ENCODE results near the gene AOAH.
A peak's percentile ranks its signal among the peaks of the same experiment; 100 is the strongest.
"Not testable (repeated sequence)": the region's sequence is repeated elsewhere in the genome, so short reads cannot be mapped to it uniquely, and the experiment has no call there.

AOAH gene

DNA sequence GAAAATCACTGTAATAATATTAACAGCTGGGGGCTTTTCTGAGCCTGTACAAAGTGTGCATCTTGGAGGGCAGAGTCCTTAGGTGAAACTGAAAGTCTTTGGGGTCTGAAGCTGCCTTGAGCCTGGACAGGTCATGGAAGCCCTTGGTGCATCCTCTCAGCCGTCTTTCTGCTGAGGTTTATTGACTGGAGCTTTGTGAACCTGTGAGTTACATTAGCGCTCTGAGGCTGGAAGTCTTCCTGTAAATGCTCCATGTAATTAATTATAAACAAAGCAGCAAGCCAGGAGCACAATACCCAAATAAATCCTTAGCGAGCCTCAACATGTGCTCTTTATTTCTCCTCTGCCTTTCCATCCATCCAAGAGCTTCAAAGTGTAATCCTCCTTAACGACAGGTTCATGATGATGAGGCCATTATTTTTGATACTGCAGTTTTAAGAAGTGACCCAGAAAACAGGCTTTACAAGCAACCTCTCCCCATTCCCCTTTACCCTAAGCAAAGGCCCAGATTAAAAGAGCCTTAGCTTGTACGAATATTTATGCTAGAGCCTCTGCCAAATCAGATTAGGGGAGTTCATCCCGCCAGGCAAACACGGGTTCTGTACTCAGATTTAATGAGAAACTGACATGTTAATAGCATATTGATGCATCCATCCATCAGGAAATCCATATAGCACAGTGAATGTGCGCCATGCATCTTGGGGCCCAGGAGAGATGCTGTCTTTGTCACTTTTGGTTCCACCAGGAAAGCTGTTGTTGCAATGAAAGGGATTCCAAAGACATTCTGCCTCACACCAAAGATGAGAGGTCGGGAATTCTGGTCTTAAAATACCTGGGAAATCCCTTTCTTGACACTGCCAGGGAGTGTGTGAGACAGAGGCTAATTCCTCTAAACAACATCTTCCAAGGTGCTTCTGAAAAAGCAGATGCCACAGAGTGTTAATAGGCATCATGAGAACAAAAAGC lies 216.5 kb downstream of the AOAH start:
- no peak for DNase-seq (ENCODE audit: low read depth in 2 of 2)

DNA sequence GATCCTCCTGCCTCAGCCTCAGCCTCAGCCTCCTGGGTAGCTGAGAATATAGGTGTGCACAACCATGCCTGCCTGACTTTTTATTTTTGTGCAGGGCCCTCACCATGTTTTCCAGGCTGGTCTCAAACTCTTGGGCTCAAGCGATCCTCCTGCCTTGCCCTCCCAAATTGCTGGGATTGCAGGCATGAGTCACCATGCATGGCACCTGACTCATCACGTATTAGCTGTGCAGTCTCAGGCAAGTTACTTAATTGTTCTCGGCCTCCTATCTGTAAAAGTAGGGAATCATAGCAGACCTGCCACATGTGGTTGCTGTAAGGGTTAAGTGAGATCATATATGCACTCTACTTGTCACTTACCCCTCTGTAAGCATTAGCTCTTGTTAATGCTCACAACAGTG lies 217.5 kb downstream of the AOAH start:
- DNase-seq (ENCODE audit: low read depth in 2 of 2), result no peak

DNA sequence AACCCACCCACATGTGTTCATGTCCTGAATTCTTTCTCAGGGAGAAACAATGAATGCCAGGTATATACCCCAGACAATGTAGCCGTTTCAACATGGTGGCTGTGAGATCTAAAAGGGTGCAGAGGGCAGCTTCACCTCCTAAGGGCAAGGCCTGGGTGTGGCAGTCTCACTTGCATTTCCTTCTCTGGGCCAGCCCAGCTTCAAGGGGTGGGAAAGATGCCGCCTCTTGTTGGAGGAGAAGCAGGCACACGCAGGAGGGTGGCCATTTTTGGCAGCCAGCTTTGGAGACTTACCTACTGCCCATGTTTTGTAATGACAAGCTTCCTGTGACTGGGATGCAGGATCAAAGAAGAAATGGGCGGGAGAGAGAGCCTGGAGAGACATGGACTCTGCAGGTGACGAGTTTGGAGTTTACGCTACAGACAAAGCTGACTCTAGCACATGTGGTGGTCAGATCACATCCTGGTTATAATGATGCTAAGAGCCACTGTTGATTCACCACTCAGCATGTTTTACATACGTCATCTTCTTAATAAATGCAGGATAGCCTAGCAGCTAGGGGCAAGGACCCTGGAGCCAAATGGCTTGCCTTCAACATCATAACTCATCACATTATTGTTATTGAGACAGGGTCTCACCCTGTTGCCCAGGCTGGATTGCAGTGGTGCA lies 218.0 kb downstream of the AOAH start:
- DNase-seq (ENCODE audit: low read depth in 2 of 2), result no peak

GRCh38 chr7:36504617-36505016 lies 219.7 kb downstream of the AOAH start:
- not testable (repeated sequence) for DNase-seq (ENCODE audit: low read depth in 2 of 2)

GRCh38 chr7:36504216-36504615 lies 220.1 kb downstream of the AOAH start:
- not testable (repeated sequence) for DNase-seq (ENCODE audit: low read depth in 2 of 2)

DNA sequence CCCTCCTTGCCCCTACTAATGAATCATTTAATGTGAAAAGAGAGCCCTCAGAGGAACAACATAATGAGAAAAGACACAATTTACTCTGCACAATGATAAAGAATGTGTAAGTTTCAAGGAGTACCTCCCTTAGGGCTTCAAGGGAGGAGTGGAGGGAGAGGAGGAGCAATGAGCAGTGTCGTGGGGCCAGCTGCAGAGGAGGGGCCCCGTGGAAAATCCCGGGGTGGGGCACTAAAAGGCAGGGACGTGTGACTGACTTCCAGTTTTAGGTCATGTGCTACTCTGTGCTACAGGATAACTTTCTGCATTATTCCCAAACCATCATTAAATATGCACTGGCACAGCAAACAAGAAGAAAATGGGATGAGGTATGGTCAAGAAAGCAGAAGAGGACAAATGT lies 226.5 kb downstream of the AOAH start:
- no peak for DNase-seq (ENCODE audit: low read depth in 2 of 2)

- not testable (repeated sequence) for DNase-seq (ENCODE audit: low read depth in 2 of 2)
These were observed 227.1 kb downstream of the AOAH start for GRCh38 chr7:36497176-36497575.

GRCh38 chr7:36496576-36496975 lies 227.7 kb downstream of the AOAH start:
- DNase-seq (ENCODE audit: low read depth in 2 of 2), result no peak

GRCh38 chr7:36491317-36491716 lies 233.0 kb downstream of the AOAH start:
- no peak for DNase-seq (ENCODE audit: low read depth in 2 of 2)

DNA sequence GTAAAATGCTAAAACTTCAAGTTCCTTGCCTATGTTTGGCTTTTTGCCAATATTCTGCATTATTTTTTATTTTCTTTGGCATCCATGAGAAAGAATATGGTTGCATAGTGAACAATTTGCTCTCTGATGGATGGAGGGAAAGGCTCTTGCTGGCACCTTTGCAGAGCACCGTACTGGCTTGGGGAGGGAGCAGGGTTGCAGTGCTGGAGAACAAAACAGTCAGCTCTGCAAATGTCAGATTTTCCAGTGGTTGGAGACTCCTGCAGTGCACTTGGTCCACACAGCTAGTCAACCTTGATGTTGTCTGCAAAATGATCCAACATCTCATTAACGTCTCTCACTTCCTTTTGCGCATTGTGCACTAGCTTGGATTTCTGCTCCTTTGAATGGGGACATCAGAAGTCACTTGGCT lies 233.9 kb downstream of the AOAH start:
- no peak for DNase-seq (ENCODE audit: low read depth in 2 of 2)

DNA sequence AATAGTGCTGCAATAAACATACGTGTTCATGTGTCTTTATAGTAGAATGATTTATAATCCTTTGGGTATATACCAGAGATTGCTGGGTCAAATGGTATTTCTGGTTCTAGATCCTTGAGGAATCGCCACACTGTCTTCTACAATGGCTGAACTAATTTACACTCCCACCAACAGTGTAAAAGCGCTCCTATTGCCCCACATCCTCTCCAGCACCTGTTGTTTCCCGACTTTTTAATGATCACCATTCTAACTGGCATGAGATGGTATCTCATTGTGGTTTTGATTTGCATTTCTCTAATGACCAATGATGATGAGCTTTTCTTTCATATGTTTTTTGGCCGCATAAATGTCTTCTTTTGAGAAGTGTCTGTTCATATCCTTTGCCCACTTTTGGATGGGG lies 235.6 kb downstream of the AOAH start:
- not testable (repeated sequence) for DNase-seq (ENCODE audit: low read depth in 2 of 2)

- DNase-seq (ENCODE audit: low read depth in 2 of 2), result peak in 1 of 2 donors; percentile 12
These were observed 236.4 kb downstream of the AOAH start for GRCh38 chr7:36487756-36488336.

- no peak for DNase-seq (ENCODE audit: low read depth in 2 of 2)
These were observed 238.0 kb downstream of the AOAH start for GRCh38 chr7:36486336-36486735.

DNA sequence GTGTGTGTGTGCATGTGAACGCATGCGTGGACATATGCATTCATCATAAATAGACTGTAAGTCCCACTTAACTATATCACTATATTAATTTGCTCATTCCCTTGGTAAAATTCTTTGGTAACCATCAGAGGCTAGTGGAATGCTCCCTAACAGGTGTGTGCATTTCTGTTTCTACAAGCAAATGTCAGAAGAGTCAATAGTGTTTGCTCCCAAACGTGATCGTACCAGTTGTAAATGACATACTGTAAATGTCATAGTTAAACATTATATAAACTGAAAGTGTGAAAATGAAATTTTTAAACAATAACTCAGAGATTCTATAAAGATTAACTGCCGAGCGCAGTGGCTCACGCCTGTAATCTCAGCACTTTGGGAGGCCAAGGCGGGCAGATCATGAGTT lies 240.0 kb downstream of the AOAH start:
- DNase-seq (ENCODE audit: low read depth in 2 of 2), result no peak

DNA sequence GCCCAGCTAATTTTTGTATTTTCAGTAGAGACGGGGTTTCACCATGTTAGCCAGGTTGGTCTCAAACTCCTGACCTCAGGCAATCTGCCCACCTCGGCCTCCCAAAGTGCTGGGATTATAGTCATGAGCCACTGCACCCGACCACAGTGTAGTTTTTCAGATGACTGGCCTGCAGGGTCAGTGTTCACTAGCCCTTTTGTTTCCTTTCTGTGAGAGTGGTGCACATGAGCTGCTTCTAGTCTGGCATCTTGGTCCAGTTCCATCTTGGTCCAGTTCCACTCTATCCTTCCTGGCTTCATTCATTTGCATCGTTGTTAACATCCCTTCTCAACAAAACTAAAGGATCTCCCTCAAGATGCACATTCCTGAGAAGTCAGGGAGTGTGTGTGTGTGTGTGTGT lies 240.4 kb downstream of the AOAH start:
- DNase-seq (ENCODE audit: low read depth in 2 of 2), result not testable (repeated sequence)

GRCh38 chr7:36478745-36479144 lies 245.5 kb downstream of the AOAH start:
- no peak for DNase-seq (ENCODE audit: low read depth in 2 of 2)

- no peak for DNase-seq (ENCODE audit: low read depth in 2 of 2)
These were observed 248.9 kb downstream of the AOAH start for GRCh38 chr7:36475381-36475780.

DNA sequence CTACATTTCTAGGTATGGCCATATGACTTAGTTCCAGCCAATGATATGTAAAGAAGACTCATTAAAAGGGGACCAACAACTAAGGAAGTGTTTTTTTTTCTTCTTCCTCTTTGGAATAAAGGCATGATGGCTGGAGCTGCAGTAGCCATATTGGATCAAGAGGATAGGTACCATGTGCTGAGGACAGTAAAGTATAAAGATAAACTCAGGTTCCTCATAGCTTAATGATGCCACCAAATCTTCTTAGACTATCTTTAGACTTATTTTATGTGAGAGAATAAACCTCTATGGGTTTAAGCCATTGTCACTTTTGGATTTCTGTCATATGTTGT lies 249.3 kb downstream of the AOAH start:
- no peak for DNase-seq (ENCODE audit: low read depth in 2 of 2)

- DNase-seq (ENCODE audit: low read depth in 2 of 2), result no peak
These were observed 249.8 kb downstream of the AOAH start for GRCh38 chr7:36474283-36475010.

DNA sequence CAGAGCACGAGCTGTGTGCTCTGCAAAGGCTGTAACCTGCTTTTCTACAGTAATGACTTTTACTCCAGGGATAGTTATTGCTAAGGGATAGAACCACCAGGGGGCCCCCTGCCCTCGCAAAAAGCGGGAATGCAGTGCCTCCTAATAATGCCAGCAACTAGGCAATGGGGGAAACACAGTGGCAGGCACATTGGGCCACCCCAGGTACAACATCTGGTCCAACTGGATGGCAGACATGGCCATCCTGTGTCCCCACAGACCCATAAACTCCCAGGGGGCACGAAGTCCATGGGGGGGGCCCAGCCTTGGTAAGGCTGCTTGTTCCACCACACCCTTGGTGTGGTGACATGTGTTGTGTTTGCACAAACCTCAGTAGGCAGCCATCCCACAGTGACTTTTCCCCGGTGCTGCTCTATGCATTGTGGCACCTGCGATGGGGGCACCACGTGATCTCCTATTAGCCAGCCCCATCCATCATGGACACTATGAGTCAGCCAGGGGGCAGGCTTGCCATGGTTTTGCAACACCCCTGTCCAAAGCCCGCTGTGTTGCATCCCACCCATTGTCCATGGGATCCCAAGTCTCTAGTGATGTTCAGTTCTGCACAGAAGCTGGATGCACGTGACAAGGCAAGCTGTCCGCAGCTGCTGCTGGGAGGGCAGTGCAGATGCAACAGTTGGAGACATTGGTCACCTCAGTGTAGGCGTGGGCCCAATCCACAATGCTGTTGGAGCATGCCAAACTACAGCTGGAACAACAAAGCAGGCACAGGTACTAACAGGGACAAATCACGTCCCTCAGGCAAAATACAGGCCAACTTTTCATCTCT lies 250.6 kb downstream of the AOAH start:
- no peak for DNase-seq (ENCODE audit: low read depth in 2 of 2)

DNA sequence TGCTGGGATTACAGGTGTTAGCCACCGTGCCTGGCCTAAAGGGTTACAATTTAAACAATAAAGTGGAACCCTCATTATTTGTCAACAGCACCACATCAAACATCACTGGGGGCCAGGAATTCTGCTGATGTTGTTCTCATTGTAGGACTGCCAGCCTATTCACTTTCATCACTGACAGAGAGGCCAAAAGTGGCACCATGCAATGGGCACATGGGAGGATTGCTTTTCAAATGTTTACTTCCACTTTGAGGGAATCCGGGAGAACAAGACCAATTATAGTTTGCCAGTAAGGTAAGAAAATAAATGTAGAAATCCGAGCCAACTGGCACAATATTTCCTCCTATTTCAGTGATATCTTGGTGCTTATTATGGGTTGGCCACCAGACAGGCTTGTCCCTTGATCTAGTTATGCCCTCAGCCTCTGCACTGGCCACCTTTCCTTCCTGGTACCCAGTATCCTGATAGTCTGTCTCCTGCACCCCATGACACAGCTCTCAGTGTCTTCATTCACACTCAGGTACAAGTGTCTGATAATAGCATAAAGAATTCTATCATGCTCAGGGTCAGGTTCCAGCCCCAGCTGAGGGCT lies 252.1 kb downstream of the AOAH start:
- DNase-seq (ENCODE audit: low read depth in 2 of 2), result no peak
